NT2/D1 (cell line): ENCODE results near the gene HSPA12B.

Experiments used
- DNase-seq: peaks from one replicate; pipeline ENCODE4 v3.0.0-alpha.2; 2011; ENCODE audit warnings: low read depth, low spot score
- H3K27me3 ChIP-seq: 2 replicates; pipeline ENCODE4 v1.6.0; 2011; ENCODE audit warnings: mild to moderate bottlenecking; ENCODE audit not compliant: insufficient read length, insufficient read depth
- H3K36me3 ChIP-seq: 2 replicates; pipeline ENCODE4 v1.6.1; 2011; ENCODE audit warnings: mild to moderate bottlenecking, low read length, mixed read lengths; ENCODE audit not compliant: insufficient read depth, insufficient read length
- H3K4me1 ChIP-seq: 2 replicates; pipeline ENCODE4 v1.5.1; 2011; ENCODE audit not compliant: insufficient read depth, insufficient read length
- H3K4me3 ChIP-seq: 2 replicates; pipeline ENCODE4 v1.5.1; 2011; ENCODE audit warnings: low read depth; ENCODE audit not compliant: insufficient read length
- H3K9ac ChIP-seq: 2 replicates; pipeline ENCODE4 v1.6.0; 2011; ENCODE audit warnings: low read depth; ENCODE audit not compliant: insufficient read length
- H3K9me3 ChIP-seq: 2 replicates; pipeline ENCODE4 v1.5.1; 2011; ENCODE audit warnings: mild to moderate bottlenecking, low read length; ENCODE audit not compliant: insufficient read depth
- SUZ12 ChIP-seq: IDR thresholded peaks from 2 replicates; pipeline ENCODE4 v1.6.1; 2011; ENCODE audit not compliant: insufficient read length, insufficient read depth; ENCODE audit errors: extremely low read depth
- YY1 ChIP-seq: IDR thresholded peaks from 2 replicates; pipeline ENCODE4 v1.6.1; 2011; ENCODE audit not compliant: insufficient read length, insufficient read depth
- ZNF274 ChIP-seq: IDR thresholded peaks from 2 replicates; pipeline ENCODE4 v1.6.1; 2011; ENCODE audit warnings: mild to moderate bottlenecking, low read depth, low read length

HSPA12B gene

DNA sequence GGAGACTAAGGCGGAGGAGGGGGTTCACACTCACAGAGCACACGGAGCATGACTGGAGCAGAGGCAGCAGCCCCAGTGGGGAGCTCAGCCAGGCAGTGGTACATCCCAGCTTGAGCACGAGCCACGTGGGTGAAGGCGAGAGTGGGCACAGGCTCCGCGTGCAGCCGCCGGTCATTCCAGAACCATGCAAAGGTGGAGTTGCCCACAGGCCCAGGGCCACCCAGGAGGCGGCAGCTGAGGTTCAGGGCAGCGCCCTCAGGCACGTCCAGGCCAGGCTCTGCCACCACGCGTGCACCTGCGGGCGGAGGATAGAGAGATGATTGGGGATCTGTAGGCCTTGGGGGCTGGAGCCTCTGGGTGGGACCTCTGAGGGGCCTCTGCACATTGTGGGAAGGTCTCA is 41.2 kb upstream of the HSPA12B start:
- TF ChIP-seq YY1, result no peak
- TF ChIP-seq SUZ12, result no peak
- no peak for TF ChIP-seq ZNF274
- Histone ChIP-seq H3K9me3 (peaks cover 3% of the 10 kb centered on the region; the same call in 1 of the 2 replicates), H3K9ac (no peak overlapping the region), H3K36me3 (no peaks in the 10 kb centered on the region), H3K27me3 (no peaks in the 10 kb centered on the region), H3K4me1 (no peaks in the 10 kb centered on the region), H3K4me3 (no peak overlapping the region)
- no peak for DNase-seq

DNA sequence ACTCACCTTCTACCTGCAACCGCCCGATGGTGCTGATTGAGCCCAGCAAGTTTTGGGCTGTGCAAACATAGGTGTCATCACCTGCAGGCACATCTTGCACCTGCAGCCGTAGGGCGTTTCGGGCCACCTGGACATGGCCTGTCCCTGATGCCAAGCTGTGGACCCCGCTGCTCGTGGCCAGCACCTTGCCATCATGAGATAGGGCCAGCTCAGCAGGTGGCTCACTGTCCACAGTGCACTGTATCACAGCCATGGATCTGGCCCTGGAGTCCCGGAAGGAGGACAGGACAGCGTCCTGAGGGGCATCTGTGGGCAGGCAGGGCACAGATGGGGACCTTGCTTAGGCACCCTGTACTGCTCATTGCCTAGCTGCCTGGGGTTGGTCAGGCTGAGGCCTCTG is 40.6 kb upstream of the HSPA12B start:
- TF ChIP-seq ZNF274 (no peak), SUZ12 (no peak), YY1 (no peak)
- no peaks in the 10 kb centered on the region for H3K36me3 ChIP-seq
- peaks cover under 1% of the 10 kb centered on the region for H3K4me1 ChIP-seq
- no peak overlapping the region for H3K9ac ChIP-seq
- no peak for DNase-seq
- no peaks in the 10 kb centered on the region for H3K27me3 ChIP-seq
- no peak overlapping the region for H3K4me3 ChIP-seq
- peaks cover 7% of the 10 kb centered on the region; the same call in 1 of the 2 replicates for H3K9me3 ChIP-seq

DNA sequence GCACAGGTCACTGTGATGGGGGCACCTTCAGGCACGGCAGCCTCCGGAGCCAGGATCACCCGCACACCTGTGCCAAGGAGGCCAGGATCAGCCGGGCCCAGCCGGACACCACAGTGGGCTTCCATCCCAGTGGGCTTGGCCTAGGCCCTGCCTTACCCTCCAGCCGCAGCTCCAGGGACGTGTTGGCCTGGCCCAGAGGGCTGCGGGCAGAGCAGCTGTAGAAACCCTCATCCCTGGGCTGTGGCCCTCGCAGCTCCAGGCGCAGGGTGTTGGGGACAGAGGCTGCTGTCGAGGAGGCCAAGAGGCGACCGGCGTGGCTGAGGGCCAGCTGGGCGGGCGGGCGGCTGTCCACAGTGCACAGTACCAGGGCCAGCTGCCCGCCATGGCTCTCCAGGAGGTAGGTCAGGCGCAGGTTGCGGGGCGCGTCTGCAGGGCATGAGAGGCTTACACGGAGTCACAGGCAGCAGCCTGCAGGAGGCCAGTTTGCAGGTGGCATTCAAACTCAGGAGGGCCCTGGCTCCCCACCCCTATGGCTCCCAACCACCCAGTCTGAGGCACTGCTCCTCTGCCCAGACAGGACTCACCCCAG is 39.7 kb upstream of the HSPA12B start:
- Histone ChIP-seq H3K4me1 (peaks cover 10% of the 10 kb centered on the region), H3K27me3 (no peaks in the 10 kb centered on the region), H3K9ac (no peak overlapping the region), H3K4me3 (no peak overlapping the region), H3K36me3 (no peaks in the 10 kb centered on the region), H3K9me3 (peaks cover 7% of the 10 kb centered on the region; the same call in 1 of the 2 replicates)
- no peak for DNase-seq
- TF ChIP-seq YY1 (no peak), SUZ12 (no peak), ZNF274 (no peak)

DNA sequence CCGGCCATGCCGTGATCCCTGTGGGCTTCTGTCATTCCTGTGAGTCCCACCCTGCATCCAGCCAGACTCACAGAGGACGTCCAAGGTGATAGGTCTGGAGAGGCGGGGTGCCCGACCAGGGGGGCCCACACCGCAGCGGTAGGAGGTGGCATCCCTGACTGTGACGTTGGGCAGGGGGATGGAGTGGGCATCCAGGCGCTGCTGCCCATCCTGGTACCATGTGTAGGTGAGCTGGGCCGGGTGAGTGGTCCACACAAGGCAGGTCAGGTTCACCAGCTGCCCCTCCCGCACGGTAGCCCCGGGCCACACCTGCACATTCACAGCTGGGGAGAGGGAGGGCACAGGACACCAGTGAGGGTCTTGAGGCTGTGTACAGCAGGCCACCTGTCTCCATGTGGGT is 39.1 kb upstream of the HSPA12B start:
- no peak for DNase-seq
- H3K4me1 ChIP-seq, result peaks cover 10% of the 10 kb centered on the region
- no peak overlapping the region for H3K9ac ChIP-seq
- H3K27me3 ChIP-seq, result no peaks in the 10 kb centered on the region
- H3K36me3 ChIP-seq, result no peaks in the 10 kb centered on the region
- no peak overlapping the region for H3K4me3 ChIP-seq
- TF ChIP-seq YY1 (no peak), SUZ12 (no peak), ZNF274 (no peak)
- H3K9me3 ChIP-seq, result peaks cover 7% of the 10 kb centered on the region; the same call in 1 of the 2 replicates

DNA sequence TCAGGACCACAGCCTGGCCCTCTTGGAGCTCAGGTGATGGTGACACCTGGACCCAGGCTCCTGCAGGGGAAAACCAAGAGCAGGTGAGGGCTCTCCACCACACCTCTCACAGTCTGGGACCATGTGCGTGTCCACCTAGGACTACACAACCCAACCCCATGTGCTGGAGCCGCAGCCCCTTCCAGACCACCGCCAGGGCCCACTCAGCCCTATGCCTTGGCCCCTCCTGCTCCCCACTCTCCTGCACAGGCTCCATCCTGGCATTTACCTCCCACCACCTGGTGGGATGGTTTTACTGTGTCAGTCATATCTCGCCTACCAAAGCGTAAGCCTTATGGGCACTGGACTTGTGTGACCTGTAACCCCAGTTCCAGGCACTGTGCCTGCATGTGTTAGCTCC is 37.6 kb upstream of the HSPA12B start:
- Histone ChIP-seq H3K27me3 (no peaks in the 10 kb centered on the region), H3K4me3 (no peak overlapping the region), H3K9me3 (peaks cover 7% of the 10 kb centered on the region; the same call in 1 of the 2 replicates), H3K4me1 (peaks cover 10% of the 10 kb centered on the region), H3K9ac (no peak overlapping the region), H3K36me3 (no peaks in the 10 kb centered on the region)
- no peak for DNase-seq
- TF ChIP-seq SUZ12 (no peak), YY1 (no peak), ZNF274 (no peak)

DNA sequence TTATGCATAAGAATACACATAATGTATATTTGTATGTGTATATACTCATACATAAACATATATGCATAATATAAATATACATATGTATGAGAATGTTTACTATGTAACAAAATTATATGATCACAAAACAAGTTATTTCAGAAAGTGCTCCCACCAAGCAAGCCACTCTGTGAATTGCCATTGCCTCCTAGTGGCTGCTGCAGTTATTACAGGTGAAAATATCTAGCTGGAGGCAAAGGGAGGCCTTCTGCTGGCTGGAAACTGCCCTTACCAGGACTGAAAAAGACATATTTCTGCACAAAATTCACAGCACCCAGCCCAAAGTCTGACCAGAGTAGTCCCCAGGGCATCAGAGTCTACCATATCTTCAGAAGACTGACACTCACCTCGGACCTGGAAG is 36.3 kb upstream of the HSPA12B start:
- no peak overlapping the region for H3K9ac ChIP-seq
- H3K4me1 ChIP-seq, result peaks cover 10% of the 10 kb centered on the region
- no peak for TF ChIP-seq SUZ12
- TF ChIP-seq ZNF274, result no peak
- no peak for TF ChIP-seq YY1
- DNase-seq, result no peak
- H3K27me3 ChIP-seq, result no peaks in the 10 kb centered on the region
- no peaks in the 10 kb centered on the region for H3K36me3 ChIP-seq
- H3K9me3 ChIP-seq, result peaks cover 7% of the 10 kb centered on the region; the same call in 1 of the 2 replicates
- no peak overlapping the region for H3K4me3 ChIP-seq

DNA sequence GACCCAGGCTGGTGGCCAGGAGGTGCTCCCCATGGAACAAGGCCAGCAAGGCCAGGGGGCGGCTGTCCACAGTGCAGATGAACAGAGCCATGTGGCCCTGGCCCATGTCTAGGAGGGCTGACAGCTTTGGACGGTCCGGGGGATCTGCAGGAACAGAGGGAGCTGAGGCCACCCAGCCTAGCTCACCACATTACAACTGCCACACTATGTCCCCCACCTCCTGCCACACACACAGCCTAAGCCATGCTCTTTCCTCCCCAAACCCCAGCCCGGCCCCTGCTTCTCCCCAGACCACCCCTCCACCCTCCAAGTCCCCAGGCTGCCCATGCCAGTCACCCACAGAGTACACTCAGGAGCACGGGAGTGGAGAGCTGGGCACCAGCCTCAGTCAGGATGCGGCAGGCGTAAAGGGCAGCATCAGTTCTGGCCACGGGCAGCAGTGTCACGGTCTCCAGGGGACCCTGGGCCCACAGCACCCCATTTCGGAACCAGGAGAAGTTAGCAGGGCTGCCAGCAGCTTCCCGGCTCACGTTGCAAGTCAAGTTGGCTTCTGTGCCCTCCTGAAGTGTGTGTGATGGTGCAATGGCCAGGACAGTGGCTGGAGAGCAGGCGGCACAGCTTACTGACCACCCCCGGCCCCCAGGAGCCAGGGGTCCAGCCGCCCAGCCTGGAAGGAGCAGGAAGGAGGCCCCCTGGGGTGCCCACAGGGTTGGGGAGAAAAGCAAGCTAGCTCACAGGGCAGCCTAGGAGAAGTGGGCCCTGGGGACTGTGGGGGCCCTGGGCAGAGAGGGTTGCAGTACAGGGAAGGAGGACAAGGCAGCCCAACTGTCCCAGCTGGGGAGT is 35.5 kb upstream of the HSPA12B start:
- no peak for DNase-seq
- no peak overlapping the region for H3K9ac ChIP-seq
- H3K4me1 ChIP-seq, result peaks cover 10% of the 10 kb centered on the region
- no peaks in the 10 kb centered on the region for H3K36me3 ChIP-seq
- H3K27me3 ChIP-seq, result no peaks in the 10 kb centered on the region
- no peak overlapping the region for H3K4me3 ChIP-seq
- H3K9me3 ChIP-seq, result peaks cover 7% of the 10 kb centered on the region; the same call in 1 of the 2 replicates
- TF ChIP-seq SUZ12, result no peak
- TF ChIP-seq YY1, result no peak
- TF ChIP-seq ZNF274, result no peak
